Nephron (organoid): ENCODE measurements around the gene MAFG.

Experiments
- H3K27ac Mint-ChIP-seq, 3 experiments: 2 replicates each; pipeline ENCODE4 v1.8.0; 2020; ENCODE audit warnings: mixed read lengths in 3 of 3, mild to moderate bottlenecking in 2 of 3, moderate library complexity in 1 of 3
- H3K27me3 Mint-ChIP-seq: 2 replicates; pipeline ENCODE4 v1.8.0; 2021; ENCODE audit warnings: low read depth, mild to moderate bottlenecking, moderate library complexity, mixed read lengths
- H3K36me3 Mint-ChIP-seq: 2 replicates; pipeline ENCODE4 v1.8.0; 2020; ENCODE audit warnings: low read depth, mixed read lengths
- H3K4me1 Mint-ChIP-seq: 2 replicates; pipeline ENCODE4 v1.8.0; 2020; ENCODE audit warnings: mixed read lengths
- H3K4me3 Mint-ChIP-seq, 3 experiments: 2 replicates each; pipeline ENCODE4 v1.8.0; 2020; ENCODE audit warnings: mild to moderate bottlenecking in 3 of 3, mixed read lengths in 3 of 3, moderate library complexity in 2 of 3
- H3K9me3 Mint-ChIP-seq: 2 replicates; pipeline ENCODE4 v1.8.0; 2020; ENCODE audit warnings: mixed read lengths
- CTCF ChIP-seq, 3 experiments: fragments of 200-600 bp; sonication (generic); IDR thresholded peaks; one replicate each; pipeline ENCODE4 v1.5.0; 2021; ENCODE audit warnings: antibody characterized with exemption in 3 of 3; ENCODE audit not compliant: unreplicated experiment in 3 of 3

MAFG gene

DNA sequence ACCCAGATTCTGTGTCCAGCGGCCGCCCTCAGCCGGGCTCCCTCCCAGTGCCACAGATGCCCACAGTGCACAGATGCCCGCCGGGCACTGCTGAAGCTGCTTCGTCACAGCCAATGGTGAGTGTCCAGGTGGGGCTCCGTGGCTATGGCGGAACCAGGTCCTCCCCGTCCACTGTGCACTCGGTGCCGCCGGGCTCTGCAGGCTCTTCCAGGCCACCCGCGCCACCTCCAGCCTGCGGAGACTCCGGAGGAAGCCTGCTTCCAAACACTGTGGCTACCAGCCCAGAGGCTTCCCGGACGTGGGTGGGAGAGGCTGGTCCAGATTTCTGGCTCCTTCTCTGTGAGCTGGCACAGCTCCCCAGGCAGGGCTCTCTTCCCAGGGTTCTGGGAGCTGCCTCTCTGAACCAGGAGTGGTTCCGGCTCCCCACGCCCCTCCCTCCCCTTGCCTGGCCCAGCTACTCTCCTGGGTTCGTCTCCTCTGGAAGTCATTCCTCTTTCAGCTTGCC, 12.4 kb upstream of the MAFG start:
- Mint-ChIP-seq H3K4me3 (peak overlapping the region in 2 of 3 experiments; percentile 25 to 56), H3K27ac (no peak overlapping the region), H3K9me3 (no peaks in the 10 kb centered on the region), H3K27me3 (peaks cover 4% of the 10 kb centered on the region), H3K36me3 (no peaks in the 10 kb centered on the region), H3K4me1 (peaks cover 20% of the 10 kb centered on the region)
- no peak for TF ChIP-seq CTCF (IDR thresholded peaks at IDR 0.05; ENCODE audit: unreplicated experiment in 3 of 3)

DNA sequence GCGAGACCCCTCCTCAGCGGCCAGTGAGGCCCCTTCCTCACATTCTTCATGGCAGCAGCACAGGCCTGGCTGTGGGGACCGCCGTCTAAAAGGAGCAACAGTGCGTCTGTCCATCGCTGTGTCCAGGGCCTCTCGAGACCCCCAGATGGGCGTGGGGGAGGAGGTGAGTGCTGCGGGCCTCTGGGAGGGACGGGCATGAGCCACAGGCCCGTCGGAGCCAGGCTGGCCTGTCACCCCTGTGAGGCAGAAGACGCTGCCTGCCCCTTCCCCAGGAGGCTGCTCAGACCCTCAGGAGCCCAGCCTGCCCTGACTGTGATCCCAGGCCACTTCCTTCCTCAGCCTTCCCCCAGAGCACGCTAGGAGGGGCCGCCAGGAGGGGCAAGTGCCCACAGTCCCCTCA, 11.7 kb upstream of the MAFG start:
- H3K27ac Mint-ChIP-seq, result no peak overlapping the region
- H3K4me1 Mint-ChIP-seq, result peaks cover 20% of the 10 kb centered on the region
- TF ChIP-seq CTCF (IDR thresholded peaks at IDR 0.05; ENCODE audit: unreplicated experiment in 3 of 3), result no peak
- H3K4me3 Mint-ChIP-seq, result peak overlapping the region; percentile 72 to 81 (median 80)
- no peaks in the 10 kb centered on the region for H3K36me3 Mint-ChIP-seq
- peaks cover 4% of the 10 kb centered on the region for H3K27me3 Mint-ChIP-seq
- no peaks in the 10 kb centered on the region for H3K9me3 Mint-ChIP-seq

- H3K27ac Mint-ChIP-seq, result peak overlapping the region in 1 of 3 experiments; percentile 56
- H3K27me3 Mint-ChIP-seq, result peaks cover 8% of the 10 kb centered on the region
- H3K4me1 Mint-ChIP-seq, result peaks cover 24% of the 10 kb centered on the region
- TF ChIP-seq CTCF (IDR thresholded peaks at IDR 0.05; ENCODE audit: unreplicated experiment in 3 of 3), result no peak
- H3K4me3 Mint-ChIP-seq, result peak overlapping the region; percentile 73 to 88 (median 87)
- no peaks in the 10 kb centered on the region for H3K9me3 Mint-ChIP-seq
- peaks cover 3% of the 10 kb centered on the region for H3K36me3 Mint-ChIP-seq
Observed at GRCh38 chr17:81935709-81936084, 8.2 kb upstream of the MAFG start.

DNA sequence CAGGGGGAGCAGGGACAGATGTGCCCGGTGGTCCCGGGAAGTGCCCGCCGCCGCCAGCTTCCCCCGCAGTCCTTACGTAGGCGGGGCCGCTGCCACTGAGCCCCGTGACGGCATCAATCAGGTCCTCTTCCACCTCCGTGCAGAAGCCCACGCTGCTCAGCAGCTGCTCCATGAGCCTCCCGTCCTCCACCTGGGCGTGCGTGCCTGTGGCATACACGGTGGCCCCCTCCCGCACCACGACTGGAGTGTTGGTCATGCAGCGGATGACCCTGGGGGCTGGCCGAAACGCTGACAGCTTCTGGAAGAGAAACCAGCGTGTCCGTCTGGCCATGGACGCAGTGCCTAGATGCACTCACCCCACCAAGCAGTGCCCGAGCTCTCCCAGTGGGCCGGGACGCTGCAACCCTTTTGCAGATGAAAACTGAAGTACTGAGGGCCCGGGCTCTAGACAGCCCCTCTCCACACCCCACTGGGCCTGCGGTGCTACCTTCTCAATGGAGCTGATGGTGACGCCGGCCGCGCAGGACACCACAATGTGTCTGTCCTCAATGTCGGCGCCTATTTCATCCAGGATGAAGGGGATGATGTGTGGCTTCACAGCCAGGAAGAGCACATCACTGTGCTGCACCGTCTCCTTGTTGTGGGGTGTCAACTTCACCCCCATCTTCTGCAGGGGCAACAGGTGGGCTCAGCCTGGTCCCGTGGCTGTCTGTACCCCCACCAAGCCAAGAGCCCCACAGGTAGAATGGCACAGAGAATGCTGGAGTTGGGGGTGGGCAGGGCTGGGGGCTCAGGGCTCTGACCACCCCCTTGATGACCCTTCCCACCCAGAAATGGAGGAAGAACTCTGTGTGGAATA, 7.5 kb upstream of the MAFG start:
- TF ChIP-seq CTCF (IDR thresholded peaks at IDR 0.05; ENCODE audit: unreplicated experiment in 3 of 3), result no peak
- no peak overlapping the region for H3K27ac Mint-ChIP-seq
- peaks cover 3% of the 10 kb centered on the region for H3K36me3 Mint-ChIP-seq
- H3K4me1 Mint-ChIP-seq, result peaks cover 18% of the 10 kb centered on the region
- H3K4me3 Mint-ChIP-seq, result peak overlapping the region; percentile 73 to 88 (median 87)
- H3K9me3 Mint-ChIP-seq, result no peaks in the 10 kb centered on the region
- H3K27me3 Mint-ChIP-seq, result peaks cover 8% of the 10 kb centered on the region

DNA sequence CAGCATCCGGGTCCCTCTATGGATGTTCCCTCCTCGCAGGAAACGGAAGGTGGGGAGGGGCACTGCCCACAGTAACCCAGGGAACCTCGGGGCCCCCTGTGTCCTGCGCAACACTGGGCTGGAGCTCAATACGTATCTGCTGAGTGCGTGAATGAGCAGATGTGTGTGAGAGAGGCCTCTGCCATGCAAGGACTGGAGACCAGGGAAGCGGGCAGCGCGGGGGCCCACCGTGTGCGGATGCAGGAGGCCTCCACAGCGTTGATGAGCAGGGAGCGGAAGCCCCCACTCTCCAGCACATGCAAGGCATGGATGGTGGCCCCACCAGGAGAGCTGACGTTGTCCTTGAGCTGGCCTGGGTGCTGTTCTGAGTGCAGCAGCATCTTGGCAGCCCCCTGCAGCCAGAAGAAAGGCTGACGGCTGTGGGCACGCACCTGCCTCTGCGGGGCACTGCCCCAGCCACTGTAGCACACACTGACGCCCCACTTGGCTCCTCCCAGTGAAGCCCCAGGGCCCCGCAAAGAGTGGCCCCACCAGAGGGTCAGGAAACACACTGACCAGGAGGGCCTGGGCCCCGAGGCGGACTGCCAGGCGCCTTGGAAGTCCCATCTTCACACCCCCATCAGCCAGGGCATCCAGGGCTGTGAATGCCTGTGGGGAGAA, 6.7 kb upstream of the MAFG start:
- peaks cover 8% of the 10 kb centered on the region for H3K27me3 Mint-ChIP-seq
- H3K9me3 Mint-ChIP-seq, result no peaks in the 10 kb centered on the region
- peak overlapping the region; percentile 50 to 62 (median 50) for H3K4me3 Mint-ChIP-seq
- peaks cover 3% of the 10 kb centered on the region for H3K36me3 Mint-ChIP-seq
- TF ChIP-seq CTCF (IDR thresholded peaks at IDR 0.05; ENCODE audit: unreplicated experiment in 3 of 3), result no peak
- no peak overlapping the region for H3K27ac Mint-ChIP-seq
- peaks cover 18% of the 10 kb centered on the region for H3K4me1 Mint-ChIP-seq
